ENCODE data around the gene CBX6.

CBX6 gene

GRCh38 chr22:38844315-38845003 lies 27.6 kb downstream of the CBX6 start:
- DNase-seq (ENCODE audit: low read depth, low spot score) = no peak
- no peak overlapping the region; the same call in 1 of the 2 replicates for H3K4me3 ChIP-seq (ENCODE audit: low read length)

GRCh38 chr22:38843657-38844314 lies 28.2 kb downstream of the CBX6 start, which contains the start of gene NPTXR:
Gene NPTXR (minus strand): TSS chr22:38844028.
- no peak within 1 kb of the TSS; the same call in 1 of the 2 replicates for H3K4me3 ChIP-seq (ENCODE audit: low read length)
- no peak for DNase-seq (ENCODE audit: low read depth, low spot score)

- no peak overlapping the region for H3K4me3 ChIP-seq (ENCODE audit: low read length)
- DNase-seq (ENCODE audit: low read depth, low spot score) = peak; percentile 39
Observed at GRCh38 chr22:38843201-38843656, 28.8 kb downstream of the CBX6 start.

GRCh38 chr22:38842512-38843200 lies 29.4 kb downstream of the CBX6 start:
- no peak overlapping the region for H3K4me3 ChIP-seq (ENCODE audit: low read length)
- DNase-seq (ENCODE audit: low read depth, low spot score) = no peak

- DNase-seq (ENCODE audit: low read depth, low spot score) = no peak
- no peak overlapping the region for H3K4me3 ChIP-seq (ENCODE audit: low read length)
Observed at GRCh38 chr22:38841635-38842034, 30.4 kb downstream of the CBX6 start.

GRCh38 chr22:38841211-38841610 lies 30.8 kb downstream of the CBX6 start:
- no peak overlapping the region for H3K4me3 ChIP-seq (ENCODE audit: low read length)
- DNase-seq (ENCODE audit: low read depth, low spot score) = no peak

- DNase-seq (ENCODE audit: low read depth, low spot score) = no peak
Observed at GRCh38 chr22:38840129-38840528, 31.9 kb downstream of the CBX6 start.

GRCh38 chr22:38839686-38840085 lies 32.3 kb downstream of the CBX6 start:
- no peak overlapping the region for H3K4me3 ChIP-seq (ENCODE audit: low read length)
- DNase-seq (ENCODE audit: low read depth, low spot score) = no peak

More at GRCh38 chr22:38840129-38840528, 31.9 kb downstream of the CBX6 start:
- no peak overlapping the region for H3K4me3 ChIP-seq (ENCODE audit: low read length)

GRCh38 chr22:38837414-38837928 lies 34.5 kb downstream of the CBX6 start:
- no peak for DNase-seq (ENCODE audit: low read depth, low spot score)
- no peak overlapping the region for H3K4me3 ChIP-seq (ENCODE audit: low read length)

- H3K4me3 ChIP-seq (ENCODE audit: low read length) = no peak overlapping the region
- no peak for DNase-seq (ENCODE audit: low read depth, low spot score)
Observed at GRCh38 chr22:38835888-38836301, 36.1 kb downstream of the CBX6 start.

GRCh38 chr22:38834991-38835390 lies 37.0 kb downstream of the CBX6 start:
- H3K4me3 ChIP-seq (ENCODE audit: low read length) = no peak overlapping the region
- no peak for DNase-seq (ENCODE audit: low read depth, low spot score)

GRCh38 chr22:38834215-38834953 lies 37.6 kb downstream of the CBX6 start:
- no peak overlapping the region for H3K4me3 ChIP-seq (ENCODE audit: low read length)
- DNase-seq (ENCODE audit: low read depth, low spot score) = no peak

- no peak for DNase-seq (ENCODE audit: low read depth, low spot score)
- H3K4me3 ChIP-seq (ENCODE audit: low read length) = no peak overlapping the region
Observed at GRCh38 chr22:38833061-38833460, 39.0 kb downstream of the CBX6 start.

GRCh38 chr22:38832005-38832978 lies 39.7 kb downstream of the CBX6 start:
- DNase-seq (ENCODE audit: low read depth, low spot score) = no peak

GRCh38 chr22:38831166-38831945 lies 40.7 kb downstream of the CBX6 start:
- no peak for DNase-seq (ENCODE audit: low read depth, low spot score)
- no peak overlapping the region for H3K4me3 ChIP-seq (ENCODE audit: low read length)

More at GRCh38 chr22:38832005-38832978, 39.7 kb downstream of the CBX6 start:
- H3K4me3 ChIP-seq (ENCODE audit: low read length) = no peak overlapping the region

GRCh38 chr22:38830845-38831108 lies 41.2 kb downstream of the CBX6 start:
- no peak overlapping the region for H3K4me3 ChIP-seq (ENCODE audit: low read length)
- DNase-seq (ENCODE audit: low read depth, low spot score) = no peak

GRCh38 chr22:38830026-38830844 lies 41.8 kb downstream of the CBX6 start:
- no peak overlapping the region for H3K4me3 ChIP-seq (ENCODE audit: low read length)
- DNase-seq (ENCODE audit: low read depth, low spot score) = no peak

Data from Jurkat, Clone E6-1 (cell line).